HepG2 (cell line): ENCODE results near the gene SYNPO. TPM values are rescaled to one million over a fixed set of nuclear protein-coding genes. Genes with fewer than 3 reads are reported as not detected.

Experiments
- ATAC-seq: fragments of 200-7000 bp; cut with Tn5 transposase; 3 replicates; pipeline ENCODE4 v1.9.1; 2020; ENCODE audit warnings: mild to moderate bottlenecking, moderate library complexity
- BruUV-seq: library from RNA; stranded (reverse); fragments of 400-500 nt; replicated peaks from 2 replicates; lab custom pipeline; 2021; lab: Mats Ljungman, UMichigan
- CTCF ChIA-PET: fragments of 300-600 bp; formaldehyde crosslinking; extraction: SDS; loops from one replicate; lab custom pipeline; 2021; ENCODE audit warnings: low total read pairs, inconsistent platforms, low intra/inter-chr PET ratio; lab: Yijun Ruan, JAX
- POLR2A ChIA-PET: fragments of 350-600 bp; sonication (Branson Sonifier 250); formaldehyde crosslinking; loops from one replicate; lab custom pipeline; 2020; ENCODE audit warnings: antibody characterized with exemption, inconsistent platforms; lab: Yijun Ruan, JAX
- DNase-seq: peaks from one replicate; pipeline ENCODE4 v3.0.0-alpha.2; 2015; ENCODE audit warnings: low spot score
- FAIRE-seq: peaks from 3 replicates; lab custom pipeline; 2011; peaks lifted over from hg19 to GRCh38; lab: Jason Lieb, UNC
- H2AFZ ChIP-seq: one replicate; pipeline ENCODE4 v1.6.1; 2011; ENCODE audit warnings: low read length, inconsistent platforms
- H3K27ac ChIP-seq: fragments of 300-600 bp; 3 replicates; pipeline ENCODE4 v1.8.0; 2011; ENCODE audit warnings: mixed run types, mild to moderate bottlenecking, mixed read lengths, low read length, inconsistent platforms; ENCODE audit not compliant: insufficient read depth; ENCODE audit errors: extremely low read length
- H3K27me3 ChIP-seq, 2 experiments: fragments of 200-600 bp in 1 of 2; 2 replicates in 1 of 2; 3 replicates in 1 of 2; pipeline versions ENCODE4 v1.6.0 to v1.8.0; 2011; ENCODE audit warnings: low read length in 2 of 2, mild to moderate bottlenecking in 2 of 2, moderate library complexity in 2 of 2, inconsistent platforms in 1 of 2; ENCODE audit not compliant: insufficient read depth in 2 of 2, control insufficient read depth in 1 of 2
- H3K36me3 ChIP-seq, 2 experiments: fragments of 200-600 bp in 1 of 2; replicated peaks in 1 of 2; 2 replicates in 1 of 2; 3 replicates in 1 of 2; pipeline versions ENCODE4 v1.5.1 to v1.8.0; 2011; ENCODE audit warnings: low read length in 2 of 2, inconsistent platforms in 1 of 2; ENCODE audit not compliant: insufficient read depth in 2 of 2, control insufficient read depth in 1 of 2
- H3K4me1 ChIP-seq: 2 replicates; pipeline ENCODE4 v1.5.1; 2012; ENCODE audit warnings: low read length, inconsistent platforms; ENCODE audit not compliant: insufficient read depth
- H3K4me2 ChIP-seq: 2 replicates; pipeline ENCODE4 v1.6.0; 2011; ENCODE audit warnings: low read depth, low read length, inconsistent platforms
- H3K4me3 ChIP-seq, 3 experiments: fragments of 200-600 bp in 1 of 3; sonication (generic), shearing (Covaris generic) in 1 of 3; replicated peaks in 1 of 3; 2 replicates each; pipeline ENCODE4 v1.5.1; 2011 to 2016; ENCODE audit warnings: low read length in 3 of 3, inconsistent platforms in 2 of 3, low read depth in 2 of 3, mild to moderate bottlenecking in 2 of 3, control low read depth in 1 of 3, mixed read lengths in 1 of 3; ENCODE audit not compliant: insufficient read depth in 1 of 3
- H3K79me2 ChIP-seq: one replicate; pipeline ENCODE4 v1.6.1; 2011; ENCODE audit warnings: low read length, inconsistent platforms; ENCODE audit not compliant: insufficient read depth
- H3K9ac ChIP-seq: 2 replicates; pipeline ENCODE4 v1.6.0; 2011; ENCODE audit warnings: mild to moderate bottlenecking, low read depth, low read length, inconsistent platforms; ENCODE audit not compliant: insufficient read depth
- H3K9me3 ChIP-seq: 2 replicates; pipeline ENCODE4 v1.5.1; 2012; ENCODE audit warnings: mild to moderate bottlenecking, low read length
- H4K20me1 ChIP-seq: 2 replicates; pipeline ENCODE4 v1.6.0; 2011; ENCODE audit warnings: inconsistent platforms, mild to moderate bottlenecking, low read length, moderate library complexity; ENCODE audit not compliant: insufficient read depth
- AKNA ChIP-seq: sonication (generic); formaldehyde crosslinking; IDR thresholded peaks from 2 replicates; pipeline ENCODE4 v1.4.0; 2020; ENCODE audit warnings: missing genetic modification reagents, borderline replicate concordance
- CBX1 ChIP-seq: IDR thresholded peaks from one replicate; pipeline ENCODE4 v1.6.1; 2016; ENCODE audit warnings: antibody characterized with exemption, low read depth
- CCAR2 ChIP-seq: fragments of 200-400 bp; formaldehyde crosslinking; optimal IDR thresholded peaks from 2 replicates; pipeline ENCODE3; 2018; ENCODE audit warnings: low read depth, mild to moderate bottlenecking, low read length, moderate library complexity
- SP5 ChIP-seq: IDR thresholded peaks from 2 replicates; pipeline ENCODE4 v1.6.1; 2016; ENCODE audit warnings: low read depth, borderline replicate concordance
- ZFP62 ChIP-seq: sonication (generic); formaldehyde crosslinking; IDR thresholded peaks from 2 replicates; pipeline ENCODE4 v1.4.0; 2020; ENCODE audit warnings: missing genetic modification reagents
- ZNF564 ChIP-seq: sonication (generic); formaldehyde crosslinking; IDR thresholded peaks from 2 replicates; pipeline ENCODE4 v1.8.1; 2023; ENCODE audit warnings: mild to moderate bottlenecking, missing genetic modification reagents
- ZNF580 ChIP-seq: IDR thresholded peaks from 2 replicates; pipeline ENCODE4 v1.6.1; 2016; ENCODE audit warnings: low read depth, borderline replicate concordance
- WGBS: methylation state at CpG from one replicate; pipeline ENCODE4 v1.1.6; 2017; ENCODE audit warnings: low lambda C conversion rate; 5-methylcytosine and 5-hydroxymethylcytosine counted together
- in situ Hi-C: cut with HindIII; loops from 2 replicates; pipeline ENCODE4 v1.10.0; 2017; ENCODE audit warnings: low pct_unique_long_range_greater_than_20kb; ENCODE audit not compliant: extremely low pct_ligation_motif_present
- intact Hi-C: fragments of 100-400 bp; cut with micrococcal nuclease; formaldehyde crosslinking; loops from one replicate; pipeline ENCODE4 v1.10.0; 2022; ENCODE audit not compliant: unreplicated experiment
- polyA plus RNA-seq, 8 experiments: library from polyadenylated mRNA; depleted of rRNA in 3 of 8; stranded (reverse) in 7 of 8; unstranded in 1 of 8; fragments of >200 nt; fragmentation: Illumina TruSeq in 4 of 8; extraction: Trizol in 4 of 8; gene quantifications; 2 replicates each; pipeline versions ENCODE4 v1.2.1 to v1.2.3, GENCODE V29; 2011 to 2016; ENCODE audit warnings: low read depth in 4 of 8, missing spikeins in 1 of 8, mixed read lengths in 1 of 8; ENCODE audit not compliant: insufficient read depth in 1 of 8
- total RNA-seq, 5 experiments: library from RNA; depleted of rRNA; stranded (reverse); fragments of >200 nt; fragmentation: Illumina TruSeq; extraction: Trizol; gene quantifications; 2 replicates each; pipeline ENCODE4 v1.2.3, GENCODE V29; 2016; ENCODE audit warnings: low read depth in 1 of 5
- TF ChIP-seq, protein P1 (sequence below): sonication (generic); formaldehyde crosslinking; IDR thresholded peaks from 2 replicates; pipeline ENCODE4 v1.4.0; 2020; ENCODE audit warnings: mild to moderate bottlenecking, missing genetic modification reagents

Gene SYNPO
- total and polyA plus RNA-seq, 2 of the 13 experiments (the other 11 are each of a cell fraction or from before 2014, with no cell fraction given), result 0.09 to 0.30 TPM

GRCh38 chr5:150648294-150649107 is 8.0 kb downstream of the SYNPO start:
- no TSS peak for BruUV-seq
- CTCF ChIA-PET, result no interaction called here
- no peak for TF ChIP-seq CCAR2
- no peak for TF ChIP-seq ZNF580 (CRISPR knock-in tag)
- no peak for TF ChIP-seq SP5 (CRISPR knock-in tag)
- no peak for TF ChIP-seq AKNA
- TF ChIP-seq ZNF564 (CRISPR knock-in tag), result no peak
- TF ChIP-seq, protein P1, sequence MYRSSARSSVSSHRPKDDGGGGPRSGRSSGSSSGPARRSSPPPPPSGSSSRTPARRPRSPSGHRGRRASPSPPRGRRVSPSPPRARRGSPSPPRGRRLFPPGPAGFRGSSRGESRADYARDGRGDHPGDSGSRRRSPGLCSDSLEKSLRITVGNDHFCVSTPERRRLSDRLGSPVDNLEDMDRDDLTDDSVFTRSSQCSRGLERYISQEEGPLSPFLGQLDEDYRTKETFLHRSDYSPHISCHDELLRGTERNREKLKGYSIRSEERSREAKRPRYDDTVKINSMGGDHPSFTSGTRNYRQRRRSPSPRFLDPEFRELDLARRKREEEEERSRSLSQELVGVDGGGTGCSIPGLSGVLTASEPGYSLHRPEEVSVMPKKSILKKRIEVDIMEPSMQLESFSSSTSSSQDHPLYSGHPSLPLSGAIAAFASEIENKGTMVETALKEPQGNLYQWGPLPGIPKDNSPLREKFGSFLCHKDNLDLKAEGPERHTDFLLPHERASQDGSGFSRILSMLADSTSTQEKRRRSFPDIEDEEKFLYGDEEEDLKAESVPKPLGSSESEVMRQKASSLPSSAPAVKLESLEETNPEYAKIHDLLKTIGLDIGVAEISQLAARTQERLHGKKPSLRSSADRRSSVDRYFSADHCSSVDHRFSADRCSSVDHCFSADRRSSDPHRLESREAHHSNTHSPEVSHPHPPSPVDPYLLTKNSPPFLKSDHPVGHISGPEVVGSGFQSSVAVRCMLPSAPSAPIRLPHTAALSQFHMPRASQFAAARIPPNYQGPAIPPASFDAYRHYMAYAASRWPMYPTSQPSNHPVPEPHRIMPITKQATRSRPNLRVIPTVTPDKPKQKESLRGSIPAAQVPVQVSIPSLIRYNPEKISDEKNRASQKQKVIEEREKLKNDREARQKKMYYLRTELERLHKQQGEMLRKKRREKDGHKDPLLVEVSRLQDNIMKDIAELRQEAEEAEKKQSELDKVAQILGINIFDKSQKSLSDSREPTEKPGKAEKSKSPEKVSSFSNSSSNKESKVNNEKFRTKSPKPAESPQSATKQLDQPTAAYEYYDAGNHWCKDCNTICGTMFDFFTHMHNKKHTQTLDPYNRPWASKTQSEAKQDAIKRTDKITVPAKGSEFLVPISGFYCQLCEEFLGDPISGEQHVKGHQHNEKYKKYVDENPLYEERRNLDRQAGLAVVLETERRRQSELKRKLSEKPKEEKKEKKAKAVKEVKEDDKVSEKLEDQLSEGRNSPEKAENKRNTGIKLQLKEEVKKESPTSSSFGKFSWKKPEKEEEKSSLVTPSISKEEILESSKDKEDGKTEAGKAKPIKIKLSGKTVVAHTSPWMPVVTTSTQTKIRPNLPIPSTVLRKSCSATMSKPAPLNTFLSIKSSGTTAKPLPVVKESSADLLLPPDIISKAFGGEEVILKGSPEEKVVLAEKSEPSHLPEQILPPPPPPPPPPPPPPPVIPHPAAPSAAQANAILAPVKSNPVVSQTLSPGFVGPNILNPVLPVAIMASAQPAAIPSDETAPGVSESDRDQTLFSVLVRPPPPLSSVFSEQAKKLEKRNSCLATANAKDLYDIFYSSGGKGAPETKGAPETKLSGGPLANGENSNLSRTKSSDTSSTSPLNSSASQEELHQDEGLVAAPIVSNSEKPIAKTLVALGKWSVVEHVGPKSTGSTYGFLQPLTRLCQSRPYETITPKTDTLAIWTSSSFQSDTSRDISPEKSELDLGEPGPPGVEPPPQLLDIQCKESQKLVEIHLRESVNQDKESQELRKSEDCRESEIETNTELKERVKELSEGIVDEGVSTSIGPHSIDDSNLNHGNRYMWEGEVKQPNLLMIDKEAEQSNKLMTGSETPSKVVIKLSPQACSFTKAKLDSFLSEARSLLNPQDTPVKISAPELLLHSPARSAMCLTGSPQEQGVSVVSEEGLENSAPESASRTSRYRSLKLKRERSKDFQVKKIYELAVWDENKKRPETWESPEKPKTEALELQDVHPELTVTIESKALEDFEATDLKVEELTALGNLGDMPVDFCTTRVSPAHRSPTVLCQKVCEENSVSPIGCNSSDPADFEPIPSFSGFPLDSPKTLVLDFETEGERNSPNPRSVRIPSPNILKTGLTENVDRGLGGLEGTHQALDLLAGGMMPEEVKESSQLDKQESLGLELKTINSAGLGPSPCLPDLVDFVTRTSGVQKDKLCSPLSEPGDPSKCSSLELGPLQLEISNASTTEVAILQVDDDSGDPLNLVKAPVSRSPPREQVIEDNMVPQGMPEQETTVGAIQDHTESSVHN (CRISPR knock-in tag), result no peak
- no peak for TF ChIP-seq CBX1
- TF ChIP-seq ZFP62, result no peak

More at GRCh38 chr5:150648294-150649107, 8.0 kb downstream of the SYNPO start:
- Histone ChIP-seq H3K9ac (no peak overlapping the region), H3K9me3 (no peaks in the 10 kb centered on the region), H2AFZ (no peak overlapping the region), H3K36me3 (no peaks in the 10 kb centered on the region), H4K20me1 (no peaks in the 10 kb centered on the region), H3K27me3 (no peaks in the 10 kb centered on the region), H3K4me1 (peaks cover 26% of the 10 kb centered on the region), H3K4me2 (no peak overlapping the region), H3K4me3 (no peak overlapping the region), H3K27ac (no peak overlapping the region), H3K79me2 (no peaks in the 10 kb centered on the region)
- FAIRE-seq, result no peak
- intact Hi-C loops, result no loop called here
- POLR2A ChIA-PET, result no interaction called here
- WGBS, result 100% methylated on average over 6 of the region's 16 CpGs
- no peak for ATAC-seq
- in situ Hi-C loops, result no loop called here
- no peak for DNase-seq
